HK-2 (cell line): ENCODE data around the gene CORO1A.
"Not testable (repeated sequence)": the region's sequence is repeated elsewhere in the genome, so short reads cannot be mapped to it uniquely, and the experiment has no call there.

Experiments
- DNase-seq: peaks from one replicate; pipeline ENCODE4 v3.0.0-alpha.2; 2018; ENCODE audit not compliant: unreplicated experiment

The CORO1A gene

DNA sequence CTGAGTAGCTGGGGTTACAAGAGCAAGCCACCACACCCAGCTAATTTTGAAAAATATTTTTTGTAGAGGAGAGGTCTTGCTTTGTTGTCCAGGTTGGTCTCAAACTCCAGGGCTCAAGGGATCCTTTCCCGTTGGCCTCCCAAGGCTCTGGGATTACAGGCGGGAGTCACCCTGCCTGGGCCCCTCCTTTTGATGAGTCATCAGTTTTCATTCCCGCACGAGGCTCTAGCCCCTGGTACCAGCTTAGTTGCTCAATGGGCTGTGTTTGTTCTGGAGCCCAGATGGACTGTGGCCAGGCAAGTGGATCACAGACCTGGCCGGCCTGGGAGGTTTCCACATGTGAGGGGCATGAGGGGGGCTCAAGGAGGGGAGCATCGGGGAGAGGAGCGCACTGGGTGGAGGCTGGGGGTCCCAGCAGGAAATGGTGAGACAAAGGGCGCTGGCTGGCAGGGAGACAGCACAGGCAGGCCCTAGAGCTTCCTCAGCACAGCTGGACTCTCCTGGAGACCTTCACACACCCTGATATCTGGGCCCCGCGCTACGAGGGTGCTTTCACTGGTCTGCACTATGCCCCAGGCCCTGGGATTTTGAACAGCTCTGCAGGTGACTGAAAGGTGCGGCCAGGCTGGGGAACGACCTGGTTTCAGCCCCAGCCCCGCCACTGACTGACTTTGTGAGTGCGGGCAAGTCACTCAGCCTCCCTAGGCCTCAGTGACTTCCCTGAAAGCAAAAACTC, 16.4 kb downstream of the CORO1A start:
- not testable (repeated sequence) for DNase-seq

DNA sequence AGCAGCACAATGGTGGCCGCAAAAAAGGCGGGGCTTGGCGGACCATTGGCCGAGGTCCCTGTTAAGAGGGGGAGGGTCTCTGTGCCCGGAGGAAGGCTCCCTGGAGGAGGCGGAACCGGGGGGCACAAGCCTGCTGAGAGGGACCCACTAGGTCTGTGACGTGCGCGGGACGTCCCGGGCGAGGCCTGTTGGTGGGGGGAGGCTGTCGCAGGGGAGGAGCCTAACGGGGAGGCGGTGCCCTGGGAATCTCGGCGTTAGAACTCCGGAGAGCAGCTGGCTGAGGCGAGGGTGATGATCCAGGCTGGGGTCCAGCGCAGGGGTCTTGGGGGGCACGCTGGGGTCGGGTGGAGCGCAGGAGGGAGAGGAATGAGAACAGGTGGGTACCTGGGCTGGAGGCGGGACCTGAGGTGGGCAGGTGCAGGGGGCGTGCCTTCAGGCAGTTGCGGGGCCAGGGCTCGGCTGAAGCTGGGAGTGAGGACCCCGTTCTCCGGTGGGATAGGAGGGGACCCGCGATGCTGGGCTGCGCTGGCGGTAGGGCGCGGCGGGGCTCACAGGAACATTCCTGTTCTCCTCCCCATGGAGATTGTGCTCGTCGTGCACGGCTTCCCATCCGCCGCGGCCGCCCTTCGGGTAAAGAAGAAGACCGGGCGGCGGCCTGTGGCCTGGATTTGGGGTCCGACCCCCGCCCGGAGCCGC, 22.3 kb downstream of the CORO1A start:
- DNase-seq: not testable (repeated sequence)

DNA sequence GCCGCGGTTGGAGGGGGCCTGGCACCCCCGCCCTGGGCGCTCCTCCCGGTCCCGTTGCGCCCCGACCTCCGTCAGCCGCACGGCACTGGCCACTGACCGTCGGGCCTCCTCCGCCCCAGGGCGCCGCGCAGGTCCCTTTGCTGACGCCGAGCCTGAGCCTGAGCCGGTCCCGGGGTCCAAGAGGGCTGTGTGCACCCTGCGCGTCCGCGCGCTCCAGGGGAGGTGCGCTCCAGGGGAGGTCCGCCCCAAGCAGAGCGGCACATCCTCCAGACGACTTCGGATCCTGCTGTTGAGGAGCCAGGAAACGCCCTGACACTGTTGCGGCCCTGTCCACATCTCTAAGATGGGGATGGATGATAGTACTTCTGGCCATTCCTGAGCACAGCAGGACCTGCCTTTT, 22.9 kb downstream of the CORO1A start:
- DNase-seq: not testable (repeated sequence)

DNA sequence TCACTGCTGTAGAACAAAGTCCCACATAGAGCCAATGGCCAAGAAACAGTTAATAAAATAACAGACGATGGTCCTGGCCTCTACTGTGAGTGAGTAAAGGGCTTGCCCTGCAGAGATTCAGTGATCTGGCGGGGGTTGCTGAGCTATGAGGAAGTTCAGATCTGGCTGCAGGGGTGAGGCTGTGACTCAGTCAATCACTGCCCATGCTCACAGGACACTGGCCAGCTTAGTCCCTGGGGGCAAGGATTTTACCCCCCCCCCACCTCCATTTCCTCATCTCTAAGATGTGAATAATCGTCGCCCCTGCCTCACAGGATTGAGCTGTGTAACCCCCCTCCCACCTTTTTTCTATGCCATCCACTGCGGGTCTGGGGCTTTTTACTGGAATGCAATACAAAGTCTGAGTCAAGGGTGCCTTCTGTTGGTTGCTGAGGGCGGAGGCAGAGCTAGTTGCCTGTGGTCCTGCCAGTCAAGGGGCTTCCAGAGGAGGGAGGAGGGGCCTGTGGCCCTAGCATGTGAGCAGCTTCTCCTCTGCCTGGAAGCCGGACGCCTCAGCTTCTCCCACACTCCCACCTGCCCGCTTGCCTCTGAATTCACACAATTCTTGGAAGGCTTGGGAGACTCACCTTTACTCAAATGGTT, 23.8 kb downstream of the CORO1A start:
- DNase-seq: not testable (repeated sequence)

DNA sequence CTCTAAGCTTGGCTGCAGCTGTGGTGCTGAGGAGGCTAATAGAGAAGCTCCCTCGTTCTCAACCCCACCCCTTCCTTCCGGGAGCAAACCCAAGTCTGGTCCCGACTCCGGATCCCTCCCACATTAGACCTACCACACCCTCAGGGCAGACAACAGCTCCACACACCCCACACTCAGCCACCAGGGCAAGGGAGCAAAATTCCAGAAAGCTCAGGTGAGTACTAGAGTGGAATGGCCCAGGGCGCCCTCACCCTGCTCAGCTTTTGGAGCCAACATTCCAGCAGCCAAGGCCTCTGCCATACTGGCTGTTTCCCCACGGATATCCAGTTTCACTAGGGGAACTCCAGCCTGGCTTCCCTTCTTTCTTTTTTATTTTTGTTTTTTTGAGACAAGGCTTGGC, 25.6 kb downstream of the CORO1A start:
- not testable (repeated sequence) for DNase-seq

DNA sequence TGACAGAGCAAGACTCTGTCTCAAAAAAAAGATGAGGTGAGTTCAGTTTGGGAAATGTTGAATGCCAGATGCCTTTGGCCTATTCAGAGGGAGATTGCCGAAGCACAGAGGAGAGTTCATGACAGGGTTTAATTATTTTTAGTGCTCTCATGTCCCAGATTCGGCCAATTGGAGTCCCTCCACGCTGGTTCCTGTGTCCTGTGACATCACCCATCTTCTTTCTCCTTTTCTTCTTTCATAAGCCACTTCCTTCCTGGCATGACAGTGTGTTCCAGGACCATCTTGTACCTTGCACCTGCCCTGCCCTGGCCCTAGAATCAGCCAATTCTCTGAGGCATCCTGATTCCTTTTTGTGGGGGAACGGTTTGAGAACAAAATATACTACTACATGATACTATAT, 28.0 kb downstream of the CORO1A start:
- DNase-seq: not testable (repeated sequence)

DNA sequence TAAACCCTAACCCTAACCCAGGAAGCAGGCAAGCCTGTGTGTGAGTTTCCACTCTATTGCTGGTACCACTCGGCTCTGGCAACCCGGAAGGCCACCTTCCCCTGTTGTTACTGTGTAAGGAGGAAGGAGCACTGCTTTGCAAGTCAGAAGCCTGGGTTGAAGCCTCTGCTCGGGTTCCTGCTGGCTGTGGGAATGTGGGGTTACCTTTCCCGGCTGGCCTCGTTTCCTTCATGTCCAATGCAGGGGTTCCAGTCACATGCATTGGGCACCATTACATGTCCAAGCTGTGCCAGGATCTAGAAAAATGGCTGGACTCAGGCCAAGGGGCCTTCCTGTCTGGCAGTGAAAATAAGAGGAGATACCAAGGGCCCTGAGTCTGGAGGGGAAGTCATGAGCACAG, 33.7 kb downstream of the CORO1A start:
- DNase-seq: not testable (repeated sequence)
